Ovary (tissue), 3 donors: ENCODE measurements around the gene GPD1L.

Experiments
- CTCF ChIP-seq, 3 donors: fragments of 450-650 bp in 2 of 3; fragments of 200-600 bp in 1 of 3; IDR thresholded peaks; one replicate each; pipeline versions ENCODE4 v1.5.1 to v1.8.0; 2016 to 2022; ENCODE audit warnings: antibody characterized with exemption in 3 of 3, mild to moderate bottlenecking in 1 of 3
- EP300 ChIP-seq: sonication (generic); formaldehyde crosslinking; IDR thresholded peaks from one replicate; pipeline ENCODE4 v1.6.1; 2017; ENCODE audit warnings: antibody characterized with exemption
- POLR2A ChIP-seq: fragments of 450-650 bp; IDR thresholded peaks from one replicate; pipeline ENCODE4 v1.6.1; 2017; ENCODE audit warnings: antibody characterized with exemption, mild to moderate bottlenecking, moderate library complexity
- donor health status: DM: no; HTN: no; CAD: no.

- no peak for TF ChIP-seq CTCF (IDR thresholded peaks at IDR 0.05)
- no peak for TF ChIP-seq POLR2A
- no peak for TF ChIP-seq EP300
Measured at GRCh38 chr3:32089476-32089875, 16.9 kb upstream of the GPD1L start.
